ENCODE measurements around the gene RECQL5. TPM values are rescaled to one million over a fixed set of nuclear protein-coding genes. Genes with fewer than 3 reads are reported as not detected.
A peak's percentile ranks its signal among the peaks of the same experiment; 100 is the strongest.

Gene RECQL5
- 17.7 and 18.2 TPM in 2 replicates for total RNA-seq (2014; rRNA removed; shearing (Covaris generic))

DNA sequence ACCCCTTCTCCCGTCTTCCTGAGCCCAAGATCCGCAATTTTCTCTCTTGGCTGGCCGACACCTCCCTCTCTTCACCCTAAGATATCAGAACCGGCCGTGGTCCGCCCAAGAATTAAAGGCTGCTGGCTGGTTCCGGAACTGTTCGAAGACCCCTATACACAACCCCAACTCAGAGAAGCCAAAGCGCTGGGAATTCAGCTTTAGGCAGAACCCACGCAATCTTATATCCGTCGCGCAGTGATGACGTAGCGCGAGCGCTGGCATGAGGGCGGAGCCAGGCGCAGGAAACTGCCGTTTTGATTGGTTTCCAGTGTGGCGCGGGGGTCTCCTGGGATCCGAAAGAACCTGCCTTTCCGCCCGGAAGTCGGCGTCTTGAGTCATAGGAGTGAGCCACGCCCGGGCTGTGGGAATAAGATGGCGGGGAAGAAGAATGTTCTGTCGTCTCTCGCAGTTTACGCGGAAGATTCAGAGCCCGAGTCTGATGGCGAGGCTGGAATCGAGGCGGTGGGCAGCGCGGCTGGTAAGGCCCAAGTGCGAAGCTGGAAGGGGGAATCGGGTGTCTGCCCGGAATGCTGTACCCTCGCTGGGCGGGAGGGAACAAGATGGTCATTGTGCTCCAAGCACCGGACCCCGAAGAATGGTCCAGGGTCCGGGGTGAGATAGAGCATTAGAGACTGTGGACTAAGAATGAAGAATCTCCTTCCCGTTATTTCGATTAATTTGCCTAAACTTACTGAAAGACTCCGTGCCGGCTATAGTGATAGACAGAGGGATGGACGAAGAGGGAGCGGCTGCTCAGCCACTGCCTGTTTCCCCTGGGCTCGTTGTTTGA lies at the start of gene RECQL5, which contains the start of gene SAP30BP:
TSS of gene RECQL5 (minus strand) at position 196 of the 832 bp plus-strand sequence. CDS start 597 bp downstream, outside the sequence.
TSS of gene SAP30BP (plus strand) at position 380 of the 832 bp plus-strand sequence. CDS start at position 415, 35 bp downstream.
- peak; percentile 99 for DNase-seq (ENCODE audit: low read depth)

GRCh38 chr17:75712446-75712845 lies 45.5 kb upstream of the RECQL5 start:
- DNase-seq (ENCODE audit: low read depth), result no peak

DNA sequence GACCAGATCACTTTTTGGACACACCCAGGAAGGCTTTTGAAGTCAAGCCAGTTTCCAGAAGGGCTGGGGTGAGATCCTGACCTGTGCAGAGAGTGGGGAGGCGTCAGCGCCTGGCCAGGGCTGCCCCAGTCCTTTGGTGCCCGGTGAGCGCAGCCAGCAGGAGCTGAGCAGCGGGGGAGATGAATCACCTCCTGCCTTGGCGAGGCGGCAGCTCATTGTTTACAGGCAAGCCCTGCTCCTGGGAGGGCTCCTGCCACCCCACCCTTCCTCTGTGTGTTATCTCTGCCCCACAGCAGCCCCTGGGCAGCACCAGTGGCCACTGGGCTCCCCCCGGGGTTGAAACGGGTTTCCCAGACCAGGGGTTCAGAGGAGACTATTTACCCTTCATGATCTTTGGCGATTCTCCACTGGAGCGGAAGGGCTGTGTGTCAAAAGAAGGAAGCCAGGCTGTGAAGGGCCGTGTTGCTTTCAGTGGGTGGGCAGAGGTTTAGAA lies 40.2 kb upstream of the RECQL5 start:
- DNase-seq (ENCODE audit: low read depth), result peak; percentile 93

GRCh38 chr17:75706042-75706728 lies 39.2 kb upstream of the RECQL5 start:
- DNase-seq (ENCODE audit: low read depth), result no peak

GRCh38 chr17:75704963-75705875 lies 38.3 kb upstream of the RECQL5 start:
- DNase-seq (ENCODE audit: low read depth), result no peak

- no peak for DNase-seq (ENCODE audit: low read depth)
These were observed 36.6 kb upstream of the RECQL5 start for GRCh38 chr17:75703591-75703990.

- DNase-seq (ENCODE audit: low read depth), result no peak
These were observed 36.2 kb upstream of the RECQL5 start for GRCh38 chr17:75703191-75703590.

- DNase-seq (ENCODE audit: low read depth), result no peak
These were observed 34.3 kb upstream of the RECQL5 start for GRCh38 chr17:75701288-75701687.

DNA sequence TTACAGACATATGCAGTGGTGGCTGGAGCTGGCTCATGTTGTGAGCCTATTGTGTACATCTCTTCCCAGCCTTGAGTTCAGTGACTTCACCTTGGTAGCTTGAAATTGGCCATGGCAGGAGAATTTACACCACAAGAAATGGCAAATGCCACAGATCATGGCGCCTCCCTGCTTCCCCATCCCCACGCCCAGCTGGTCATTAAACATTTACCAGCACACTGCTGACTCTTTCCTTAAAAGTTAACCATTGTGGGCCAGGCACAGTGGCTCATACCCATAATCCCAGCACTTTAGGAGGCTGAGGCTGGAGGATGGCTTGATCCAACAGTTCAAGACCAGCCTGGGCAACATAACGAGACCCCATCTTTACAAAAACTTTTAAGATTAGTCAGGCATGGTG lies 31.7 kb upstream of the RECQL5 start:
- DNase-seq (ENCODE audit: low read depth), result no peak

- no peak for DNase-seq (ENCODE audit: low read depth)
These were observed 30.8 kb upstream of the RECQL5 start for GRCh38 chr17:75697651-75698291.

GRCh38 chr17:75695830-75696271 lies 28.9 kb upstream of the RECQL5 start:
- no peak for DNase-seq (ENCODE audit: low read depth)

GRCh38 chr17:75695141-75695829 lies 28.3 kb upstream of the RECQL5 start:
- DNase-seq (ENCODE audit: low read depth), result no peak

DNA sequence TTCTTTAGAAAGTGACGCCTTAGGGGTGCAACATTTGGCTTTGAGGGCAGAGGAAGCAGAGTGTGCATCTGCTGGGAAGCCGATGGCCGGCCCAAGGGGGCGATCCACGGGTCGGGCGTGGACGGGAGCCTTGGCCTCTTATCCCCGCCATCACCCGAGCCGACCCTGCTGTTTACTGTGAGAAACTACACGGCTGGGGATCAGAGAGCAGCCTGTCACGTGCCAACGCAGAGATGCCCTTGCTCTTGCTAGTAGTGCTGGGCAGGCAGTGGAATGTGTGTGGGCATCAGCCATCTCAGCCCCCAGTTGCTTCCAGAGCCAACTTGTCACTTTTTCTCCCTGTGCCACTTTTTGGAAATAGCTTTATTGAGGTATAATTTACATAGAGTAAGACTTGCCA lies 27.6 kb upstream of the RECQL5 start:
- no peak for DNase-seq (ENCODE audit: low read depth)

- DNase-seq (ENCODE audit: low read depth), result peak; percentile 99
These were observed 26.8 kb upstream of the RECQL5 start for GRCh38 chr17:75693500-75694481.

DNA sequence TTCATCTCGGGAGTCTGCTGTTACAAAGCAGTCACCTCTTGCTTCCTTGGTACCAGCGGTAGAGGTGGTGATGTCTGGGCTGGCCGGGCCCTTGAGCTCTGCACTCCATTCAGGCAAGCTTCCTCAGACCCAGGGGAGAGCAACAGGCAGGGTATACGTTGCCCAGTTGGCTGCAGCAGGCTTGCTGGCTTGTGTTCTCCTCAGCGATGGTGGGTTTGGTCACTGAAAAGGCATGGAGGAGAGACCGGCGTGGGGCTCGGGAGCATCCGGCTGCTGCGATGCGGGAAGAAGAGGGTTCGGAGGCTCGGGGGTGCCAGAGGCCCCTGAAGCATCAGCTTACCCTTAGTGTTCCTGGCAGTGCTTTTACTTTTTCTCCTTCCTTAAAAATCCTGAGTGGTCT lies 26.0 kb upstream of the RECQL5 start:
- DNase-seq (ENCODE audit: low read depth), result peak; percentile 50

GRCh38 chr17:75691801-75692626 lies 25.1 kb upstream of the RECQL5 start:
- no peak for DNase-seq (ENCODE audit: low read depth)

- DNase-seq (ENCODE audit: low read depth), result peak; percentile 96
These were observed 24.4 kb upstream of the RECQL5 start for GRCh38 chr17:75691371-75691791.

DNA sequence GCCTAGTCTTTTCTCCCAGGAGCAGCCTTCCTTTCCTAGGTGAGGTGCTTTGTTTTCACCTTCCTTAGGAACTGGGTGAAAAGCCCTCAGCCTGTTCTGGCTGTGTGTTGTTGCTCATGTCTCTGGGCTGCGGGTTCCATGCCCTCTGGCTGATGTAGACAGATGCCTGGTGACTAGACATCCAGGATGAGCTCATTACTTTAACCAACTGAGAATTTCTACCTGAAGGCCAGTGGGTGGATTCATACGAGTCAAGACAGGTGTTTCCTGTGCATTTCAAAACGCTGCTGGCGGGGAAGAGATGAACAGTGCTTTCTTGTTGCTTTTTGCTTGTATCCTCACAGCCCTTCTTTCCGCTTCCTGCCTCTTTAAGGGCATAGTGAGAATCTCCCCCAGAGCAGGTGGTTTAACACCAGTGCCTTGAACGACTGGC lies 22.5 kb upstream of the RECQL5 start:
- peak; percentile 61 for DNase-seq (ENCODE audit: low read depth)

Data from Daoy (cell line).